Thyroid gland (tissue), 4 donors: Measurements from ENCODE around the gene CNOT1.
A peak's percentile ranks its signal among the peaks of the same experiment; 100 is the strongest.

Experiments used
- CTCF ChIP-seq, 6 experiments: fragments of 200-600 bp in 3 of 6; fragments of 450-650 bp in 3 of 6; sonication (generic) in 3 of 6; IDR thresholded peaks; one replicate each; pipeline ENCODE4 v1.5.1; 2016 to 2019; ENCODE audit warnings: antibody characterized with exemption in 6 of 6, mild to moderate bottlenecking in 2 of 6, inconsistent platforms in 1 of 6, moderate library complexity in 1 of 6
- POLR2A ChIP-seq, 2 donors: fragments of 450-650 bp; IDR thresholded peaks; one replicate each; pipeline ENCODE4 v1.6.1; 2017; ENCODE audit warnings: antibody characterized with exemption in 2 of 2, mild to moderate bottlenecking in 2 of 2, moderate library complexity in 1 of 2

- TF ChIP-seq CTCF (IDR thresholded peaks at IDR 0.05) (peak; percentile 48 to 73 (median 59)), POLR2A (IDR thresholded peaks at IDR 0.05) (no peak)
Observed at GRCh38 chr16:58511933-58512815, 117.5 kb downstream of the CNOT1 start.
